ENCODE results near the gene CITED1. TPM values are rescaled to one million over a fixed set of nuclear protein-coding genes. Genes with fewer than 3 reads are reported as not detected.

Gene CITED1
- total RNA-seq, 1 donor from 2014 or later: 1.1 TPM

GRCh38 chrX:72268597-72269365 is 36.9 kb downstream of the CITED1 start:
- TF ChIP-seq CTCF (IDR thresholded peaks at IDR 0.05): no peak
- no peaks in the 10 kb centered on the region for H3K9me3 Mint-ChIP-seq (ENCODE audit: unreplicated experiment)
- DNase-seq (ENCODE audit: extremely low spot score, unreplicated experiment): no peak
- H3K4me1 Mint-ChIP-seq (ENCODE audit: unreplicated experiment): peaks cover 39% of the 10 kb centered on the region
- no peak overlapping the region for H3K4me3 Mint-ChIP-seq (ENCODE audit: unreplicated experiment)
- peaks cover 44% of the 10 kb centered on the region for H3K36me3 Mint-ChIP-seq (ENCODE audit: unreplicated experiment)
- H3K27ac Mint-ChIP-seq (ENCODE audit: unreplicated experiment): peak overlapping the region; percentile 87
- no peaks in the 10 kb centered on the region for H3K27me3 Mint-ChIP-seq (ENCODE audit: unreplicated experiment)

GRCh38 chrX:72265263-72265662 is 40.5 kb downstream of the CITED1 start:
- TF ChIP-seq CTCF (IDR thresholded peaks at IDR 0.05): no peak
- Mint-ChIP-seq H3K27ac (ENCODE audit: unreplicated experiment) (no peak overlapping the region), H3K9me3 (ENCODE audit: unreplicated experiment) (no peaks in the 10 kb centered on the region), H3K36me3 (ENCODE audit: unreplicated experiment) (peaks cover 21% of the 10 kb centered on the region), H3K27me3 (ENCODE audit: unreplicated experiment) (no peaks in the 10 kb centered on the region), H3K4me1 (ENCODE audit: unreplicated experiment) (peaks cover 13% of the 10 kb centered on the region), H3K4me3 (ENCODE audit: unreplicated experiment) (no peak overlapping the region)
- no peak for DNase-seq (ENCODE audit: extremely low spot score, unreplicated experiment)

- H3K27me3 Mint-ChIP-seq (ENCODE audit: unreplicated experiment): no peaks in the 10 kb centered on the region
- peaks cover 9% of the 10 kb centered on the region for H3K4me1 Mint-ChIP-seq (ENCODE audit: unreplicated experiment)
- no peaks in the 10 kb centered on the region for H3K36me3 Mint-ChIP-seq (ENCODE audit: unreplicated experiment)
- no peak overlapping the region for H3K4me3 Mint-ChIP-seq (ENCODE audit: unreplicated experiment)
- no peaks in the 10 kb centered on the region for H3K9me3 Mint-ChIP-seq (ENCODE audit: unreplicated experiment)
- H3K27ac Mint-ChIP-seq (ENCODE audit: unreplicated experiment): no peak overlapping the region
- DNase-seq (ENCODE audit: extremely low spot score, unreplicated experiment): no peak
- TF ChIP-seq CTCF (IDR thresholded peaks at IDR 0.05): no peak
Observed at GRCh38 chrX:72262077-72262476, 43.6 kb downstream of the CITED1 start.

- Mint-ChIP-seq H3K9me3 (ENCODE audit: unreplicated experiment) (no peaks in the 10 kb centered on the region), H3K4me1 (ENCODE audit: unreplicated experiment) (peaks cover 14% of the 10 kb centered on the region), H3K36me3 (ENCODE audit: unreplicated experiment) (no peaks in the 10 kb centered on the region), H3K27me3 (ENCODE audit: unreplicated experiment) (peaks cover 2% of the 10 kb centered on the region), H3K27ac (ENCODE audit: unreplicated experiment) (no peak overlapping the region), H3K4me3 (ENCODE audit: unreplicated experiment) (no peak overlapping the region)
- no peak for TF ChIP-seq CTCF (IDR thresholded peaks at IDR 0.05)
- no peak for DNase-seq (ENCODE audit: extremely low spot score, unreplicated experiment)
Observed at GRCh38 chrX:72260448-72260847, 45.3 kb downstream of the CITED1 start.

GRCh38 chrX:72258174-72258573 is 47.5 kb downstream of the CITED1 start:
- Mint-ChIP-seq H3K36me3 (ENCODE audit: unreplicated experiment) (no peaks in the 10 kb centered on the region), H3K4me1 (ENCODE audit: unreplicated experiment) (peaks cover 17% of the 10 kb centered on the region), H3K4me3 (ENCODE audit: unreplicated experiment) (no peak overlapping the region), H3K9me3 (ENCODE audit: unreplicated experiment) (no peaks in the 10 kb centered on the region), H3K27me3 (ENCODE audit: unreplicated experiment) (peaks cover 3% of the 10 kb centered on the region), H3K27ac (ENCODE audit: unreplicated experiment) (no peak overlapping the region)
- no peak for DNase-seq (ENCODE audit: extremely low spot score, unreplicated experiment)
- no peak for TF ChIP-seq CTCF (IDR thresholded peaks at IDR 0.05)

Measured in osteocyte (in vitro differentiated cells).